Neuronal stem cell (in vitro differentiated cells): Measurements from ENCODE around the gene ARL2.

Experiments used
- DNase-seq: peaks from one replicate; pipeline ENCODE4 v3.0.0-alpha.2; 2013; ENCODE audit warnings: low spot score
- H2AFZ ChIP-seq: one replicate; pipeline ENCODE4 v1.6.1; 2013; ENCODE audit warnings: mild to moderate bottlenecking, low read length, inconsistent platforms
- H2AK5ac ChIP-seq: 2 replicates; pipeline ENCODE4 v1.6.1; 2013; ENCODE audit warnings: low read depth, mild to moderate bottlenecking, inconsistent platforms, low read length, moderate library complexity, mixed read lengths
- H2BK120ac ChIP-seq: 2 replicates; pipeline ENCODE4 v1.6.1; 2013; ENCODE audit warnings: low read depth, mild to moderate bottlenecking, inconsistent platforms, low read length, moderate library complexity, mixed read lengths
- H2BK12ac ChIP-seq: one replicate; pipeline ENCODE4 v1.6.1; 2013; ENCODE audit warnings: low read length, inconsistent platforms
- H2BK15ac ChIP-seq: 2 replicates; pipeline ENCODE4 v1.6.1; 2013; ENCODE audit warnings: mild to moderate bottlenecking, low read length, inconsistent platforms, mixed read lengths
- H2BK5ac ChIP-seq: one replicate; pipeline ENCODE4 v1.6.1; 2013; ENCODE audit warnings: inconsistent platforms, mild to moderate bottlenecking, low read length, moderate library complexity
- H3K14ac ChIP-seq: one replicate; pipeline ENCODE4 v1.6.1; 2013; ENCODE audit warnings: low read length, inconsistent platforms
- H3K18ac ChIP-seq: 2 replicates; pipeline ENCODE4 v1.6.1; 2013; ENCODE audit warnings: low read length, inconsistent platforms
- H3K23ac ChIP-seq: 2 replicates; pipeline ENCODE4 v1.6.1; 2013; ENCODE audit warnings: low read depth, mild to moderate bottlenecking, mixed read lengths, low read length, inconsistent platforms; ENCODE audit not compliant: poor library complexity
- H3K27ac ChIP-seq: replicated peaks from 3 replicates; pipeline ENCODE4 v1.5.1; 2013; ENCODE audit warnings: low read length, inconsistent platforms
- H3K27me3 ChIP-seq, 3 experiments: 2 replicates each; pipeline ENCODE4 v1.6.1; 2013; ENCODE audit warnings: low read length in 3 of 3, mild to moderate bottlenecking in 2 of 3, inconsistent platforms in 1 of 3, low read depth in 1 of 3, mixed read lengths in 1 of 3, moderate library complexity in 1 of 3; ENCODE audit not compliant: control insufficient read depth in 3 of 3, insufficient read depth in 3 of 3
- H3K36me3 ChIP-seq, 2 donors: replicated peaks in 1 of 2; 2 replicates each; pipeline ENCODE4 v1.6.1; 2013; ENCODE audit warnings: low read length in 2 of 2; ENCODE audit not compliant: control insufficient read depth in 2 of 2, insufficient read depth in 2 of 2
- H3K4ac ChIP-seq: 2 replicates; pipeline ENCODE4 v1.6.1; 2013; ENCODE audit warnings: inconsistent platforms, mild to moderate bottlenecking, low read length, moderate library complexity
- H3K4me1 ChIP-seq, 2 donors: 1 replicate in 1 of 2; 2 replicates in 1 of 2; pipeline ENCODE4 v1.6.1; 2013; ENCODE audit warnings: low read length in 2 of 2, low read depth in 1 of 2; ENCODE audit not compliant: control insufficient read depth in 2 of 2, insufficient read depth in 1 of 2
- H3K4me2 ChIP-seq: one replicate; pipeline ENCODE4 v1.6.1; 2013; ENCODE audit warnings: mild to moderate bottlenecking, low read length, inconsistent platforms; ENCODE audit not compliant: insufficient read depth, poor library complexity, severe bottlenecking
- H3K4me3 ChIP-seq, 2 donors: 2 replicates each; pipeline ENCODE4 v1.5.1; 2013; ENCODE audit warnings: low read length in 2 of 2, mild to moderate bottlenecking in 2 of 2, inconsistent platforms in 1 of 2, moderate library complexity in 1 of 2
- H3K79me1 ChIP-seq: one replicate; pipeline ENCODE4 v1.6.1; 2013; ENCODE audit warnings: low read depth, mild to moderate bottlenecking, inconsistent platforms, low read length, moderate library complexity
- H3K9ac ChIP-seq: one replicate; pipeline ENCODE4 v1.6.1; 2013; ENCODE audit warnings: mild to moderate bottlenecking, low read depth, low read length, inconsistent platforms; ENCODE audit not compliant: poor library complexity
- H3K9me3 ChIP-seq, 2 donors: replicated peaks in 1 of 2; 2 replicates each; pipeline versions ENCODE3 to v1.6.1; 2013; ENCODE audit warnings: low read length in 2 of 2, mild to moderate bottlenecking in 2 of 2, inconsistent platforms in 1 of 2, low read depth in 1 of 2, mixed read lengths in 1 of 2, moderate library complexity in 1 of 2; ENCODE audit not compliant: control insufficient read depth in 2 of 2, insufficient read depth in 1 of 2
- H4K8ac ChIP-seq: one replicate; pipeline ENCODE4 v1.6.1; 2013; ENCODE audit warnings: low read depth, mild to moderate bottlenecking, inconsistent platforms, low read length, moderate library complexity
- H4K91ac ChIP-seq: one replicate; pipeline ENCODE4 v1.6.1; 2013; ENCODE audit warnings: low read length, low read depth, mild to moderate bottlenecking, inconsistent platforms; ENCODE audit not compliant: poor library complexity
- WGBS, 2 donors: extraction: QIAGEN DNeasy Blood & Tissue Kit; methylation state at CpG; one replicate each; pipeline ENCODE4 v1.1.7; 2013; ENCODE audit warnings: missing lambda C conversion rate in 2 of 2, mixed read lengths in 1 of 2; ENCODE audit not compliant: insufficient read length in 2 of 2, insufficient replicate concordance in 1 of 2; ENCODE audit errors: extremely low coverage in 2 of 2; 5-methylcytosine and 5-hydroxymethylcytosine counted together

ARL2 gene

GRCh38 chr11:64996327-64996709 is 17.6 kb upstream of the ARL2 start:
- DNase-seq, result no peak

GRCh38 chr11:64996710-64997380 is 17.1 kb upstream of the ARL2 start, which contains the start of gene BATF2:
Gene BATF2 (minus strand): TSS chr11:64996971. CDS start chr11:64996914, 57 bp downstream.
- Histone ChIP-seq H3K23ac (no peak within 1 kb of the TSS), H3K79me1 (no peaks in the 10 kb centered on the region), H3K27ac (no peak within 1 kb of the TSS), H3K9me3 (no peaks in the 10 kb centered on the region), H2BK12ac (no peak within 1 kb of the TSS), H2BK5ac (no peak within 1 kb of the TSS), H3K14ac (no peak within 1 kb of the TSS), H3K18ac (peak within 1 kb of the TSS; percentile 0), H3K4ac (no peak within 1 kb of the TSS), H2BK15ac (no peak within 1 kb of the TSS), H4K8ac (no peak within 1 kb of the TSS), H3K4me1 (peaks cover 4 to 5% of the 10 kb centered on the region in 2 donors), H3K36me3 (no peaks in the 10 kb centered on the region), H2AFZ (peak within 1 kb of the TSS; percentile 90), H2BK120ac (no peak within 1 kb of the TSS), H2AK5ac (no peak within 1 kb of the TSS), H3K4me3 (peak within 1 kb of the TSS in 1 of 2 donors; percentile 14), H3K27me3 (peaks cover 0 to 4% (median 0%) of the 10 kb centered on the region in 3 experiments), H3K4me2 (no peak within 1 kb of the TSS), H4K91ac (no peak within 1 kb of the TSS), H3K9ac (no peak within 1 kb of the TSS)
- WGBS, 2 donors, result no CpG with 5 or more reads among the region's 9 CpGs
- DNase-seq, result peak; percentile 51

More at GRCh38 chr11:64996327-64996709, 17.6 kb upstream of the ARL2 start:
- Histone ChIP-seq H3K18ac (peak overlapping the region; percentile 0), H3K23ac (no peak overlapping the region), H3K9ac (no peak overlapping the region), H3K27ac (no peak overlapping the region), H2AFZ (peak overlapping the region; percentile 90), H3K4me2 (no peak overlapping the region), H2AK5ac (no peak overlapping the region), H2BK15ac (no peak overlapping the region), H4K91ac (no peak overlapping the region), H3K4me1 (peaks cover 4 to 5% of the 10 kb centered on the region in 2 donors), H2BK5ac (no peak overlapping the region), H3K36me3 (no peaks in the 10 kb centered on the region), H2BK120ac (no peak overlapping the region), H3K4ac (no peak overlapping the region), H4K8ac (no peak overlapping the region), H3K14ac (no peak overlapping the region), H2BK12ac (no peak overlapping the region), H3K79me1 (no peaks in the 10 kb centered on the region), H3K9me3 (no peaks in the 10 kb centered on the region), H3K4me3 (peak overlapping the region in 1 of 2 donors; percentile 14), H3K27me3 (peaks cover 0 to 4% (median 0%) of the 10 kb centered on the region in 3 experiments)
- no CpG with 5 or more reads among the region's 11 CpGs for WGBS, 2 donors

- H2BK12ac ChIP-seq, result no peak overlapping the region
- DNase-seq, result no peak
- no peak overlapping the region for H2AK5ac ChIP-seq
- H2BK5ac ChIP-seq, result no peak overlapping the region
- H3K18ac ChIP-seq, result no peak overlapping the region
- no peak overlapping the region for H3K4ac ChIP-seq
- no peak overlapping the region for H3K27ac ChIP-seq
- no peaks in the 10 kb centered on the region for H3K36me3 ChIP-seq
- H4K8ac ChIP-seq, result no peak overlapping the region
- H3K14ac ChIP-seq, result no peak overlapping the region
- no peak overlapping the region for H2BK120ac ChIP-seq
- peaks cover 0 to 6% (median 0%) of the 10 kb centered on the region in 3 experiments for H3K27me3 ChIP-seq
- H2AFZ ChIP-seq, result no peak overlapping the region
- H3K4me3 ChIP-seq, result no peak overlapping the region
- no peak overlapping the region for H3K4me2 ChIP-seq
- H2BK15ac ChIP-seq, result no peak overlapping the region
- H3K23ac ChIP-seq, result no peak overlapping the region
- H4K91ac ChIP-seq, result no peak overlapping the region
- peaks cover 4 to 5% of the 10 kb centered on the region in 2 donors for H3K4me1 ChIP-seq
- H3K9me3 ChIP-seq, result no peaks in the 10 kb centered on the region
- no peak overlapping the region for H3K9ac ChIP-seq
- WGBS, 2 donors, result no CpG with 5 or more reads among the region's 1 CpG
- H3K79me1 ChIP-seq, result no peaks in the 10 kb centered on the region
Observed at GRCh38 chr11:64998141-64998540, 15.8 kb upstream of the ARL2 start.

GRCh38 chr11:64998690-64999431 is 15.1 kb upstream of the ARL2 start:
- Histone ChIP-seq H2BK120ac (no peak overlapping the region), H3K4ac (no peak overlapping the region), H3K79me1 (no peaks in the 10 kb centered on the region), H3K14ac (no peak overlapping the region), H3K27ac (no peak overlapping the region), H2BK5ac (no peak overlapping the region), H3K23ac (no peak overlapping the region), H3K36me3 (no peaks in the 10 kb centered on the region), H3K9me3 (no peaks in the 10 kb centered on the region), H3K27me3 (peaks cover 0 to 9% (median 0%) of the 10 kb centered on the region in 3 experiments), H3K18ac (no peak overlapping the region), H2AFZ (no peak overlapping the region), H2AK5ac (no peak overlapping the region), H3K9ac (no peak overlapping the region), H3K4me1 (peaks cover 4 to 5% of the 10 kb centered on the region in 2 donors), H3K4me2 (no peak overlapping the region), H4K91ac (no peak overlapping the region), H2BK15ac (no peak overlapping the region), H3K4me3 (no peak overlapping the region), H4K8ac (no peak overlapping the region), H2BK12ac (no peak overlapping the region)
- WGBS, 2 donors, result no CpG with 5 or more reads among the region's 9 CpGs
- DNase-seq, result no peak
